ENCODE measurements around the gene NRXN3.

DNA sequence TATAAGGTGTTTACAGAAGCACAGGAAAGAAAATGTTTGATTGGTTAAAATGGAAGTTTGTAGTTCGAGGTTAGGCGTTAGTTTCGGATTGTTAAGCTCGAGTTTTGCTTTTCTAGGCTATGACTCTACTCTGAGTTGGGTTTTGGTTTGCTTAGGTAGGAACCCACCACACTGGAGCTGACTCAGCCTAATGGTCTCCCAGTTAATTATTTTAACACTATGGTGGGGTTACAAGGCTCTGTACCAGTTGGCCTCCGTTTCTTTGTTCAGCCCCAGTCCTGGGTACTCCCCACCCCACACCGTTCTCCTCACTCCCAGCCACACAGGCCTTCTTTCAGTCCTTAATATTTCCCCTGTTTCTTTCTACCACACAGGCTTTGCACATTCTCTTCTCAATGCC, 583.9 kb downstream of the NRXN3 start:
- TF ChIP-seq, protein P1, sequence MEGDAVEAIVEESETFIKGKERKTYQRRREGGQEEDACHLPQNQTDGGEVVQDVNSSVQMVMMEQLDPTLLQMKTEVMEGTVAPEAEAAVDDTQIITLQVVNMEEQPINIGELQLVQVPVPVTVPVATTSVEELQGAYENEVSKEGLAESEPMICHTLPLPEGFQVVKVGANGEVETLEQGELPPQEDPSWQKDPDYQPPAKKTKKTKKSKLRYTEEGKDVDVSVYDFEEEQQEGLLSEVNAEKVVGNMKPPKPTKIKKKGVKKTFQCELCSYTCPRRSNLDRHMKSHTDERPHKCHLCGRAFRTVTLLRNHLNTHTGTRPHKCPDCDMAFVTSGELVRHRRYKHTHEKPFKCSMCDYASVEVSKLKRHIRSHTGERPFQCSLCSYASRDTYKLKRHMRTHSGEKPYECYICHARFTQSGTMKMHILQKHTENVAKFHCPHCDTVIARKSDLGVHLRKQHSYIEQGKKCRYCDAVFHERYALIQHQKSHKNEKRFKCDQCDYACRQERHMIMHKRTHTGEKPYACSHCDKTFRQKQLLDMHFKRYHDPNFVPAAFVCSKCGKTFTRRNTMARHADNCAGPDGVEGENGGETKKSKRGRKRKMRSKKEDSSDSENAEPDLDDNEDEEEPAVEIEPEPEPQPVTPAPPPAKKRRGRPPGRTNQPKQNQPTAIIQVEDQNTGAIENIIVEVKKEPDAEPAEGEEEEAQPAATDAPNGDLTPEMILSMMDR (IDR thresholded peaks at IDR 0.05) = no peak
- no peak for TF ChIP-seq EZH2 (IDR thresholded peaks at IDR 0.05; ENCODE audit: borderline replicate concordance, insufficient read depth, low read depth, low read length, poor library complexity, severe bottlenecking)
